GM19240 (cell line): Measurements from ENCODE around the gene CA5A.
"Not testable (repeated sequence)": the region's sequence is repeated elsewhere in the genome, so short reads cannot be mapped to it uniquely, and the experiment has no call there.

ENCODE experiments used
- DNase-seq: peaks from one replicate; pipeline ENCODE4 v3.0.0; 2011; ENCODE audit warnings: low spot score; ENCODE audit not compliant: insufficient read length

The CA5A gene

DNA sequence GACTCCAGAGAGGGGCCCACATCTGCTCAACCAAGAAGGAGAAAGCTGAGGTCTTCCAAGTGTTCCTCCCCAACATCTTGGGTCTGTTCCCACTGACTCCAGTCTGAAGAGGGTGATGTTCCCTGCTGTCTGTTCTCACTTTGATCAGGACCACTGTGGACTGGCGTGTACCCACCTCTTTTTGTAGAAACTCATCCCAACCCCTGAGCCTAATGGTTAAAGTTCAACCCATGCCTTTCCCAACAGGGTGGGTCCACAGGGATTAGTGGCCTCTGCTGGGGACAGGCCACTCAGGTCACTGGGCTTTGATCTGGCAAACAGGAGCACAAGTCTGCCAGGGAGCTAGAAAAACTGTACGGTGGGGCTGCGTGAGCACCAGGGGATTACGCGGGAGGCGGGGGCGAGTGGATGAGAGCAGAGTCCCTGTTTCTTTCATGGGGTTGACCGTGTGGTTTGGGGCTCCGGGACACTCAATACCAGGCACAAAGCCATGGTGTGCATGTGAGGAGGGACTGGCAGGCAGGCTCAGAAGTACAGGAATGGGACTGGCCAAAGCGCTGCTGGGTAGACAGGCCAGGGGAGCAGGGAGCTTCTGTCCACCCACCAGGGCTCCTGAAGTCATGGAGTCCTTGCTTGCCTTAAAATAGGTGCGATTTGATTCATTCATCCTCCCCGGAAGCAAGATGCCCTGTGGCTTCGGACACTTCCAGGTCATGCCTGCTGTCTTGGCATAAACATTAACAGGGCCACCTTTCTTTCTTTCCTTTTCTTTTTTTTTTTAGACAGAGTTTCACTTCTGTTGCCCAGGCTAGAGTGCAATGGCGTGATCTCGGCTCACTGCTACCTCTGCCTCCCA is at the start of gene CA5A:
Gene CA5A, minus strand, starts transcription at position 155 of the 856 bp plus-strand sequence. Its CDS starts 79 bp downstream, at position 76.
- no peak for DNase-seq

DNA sequence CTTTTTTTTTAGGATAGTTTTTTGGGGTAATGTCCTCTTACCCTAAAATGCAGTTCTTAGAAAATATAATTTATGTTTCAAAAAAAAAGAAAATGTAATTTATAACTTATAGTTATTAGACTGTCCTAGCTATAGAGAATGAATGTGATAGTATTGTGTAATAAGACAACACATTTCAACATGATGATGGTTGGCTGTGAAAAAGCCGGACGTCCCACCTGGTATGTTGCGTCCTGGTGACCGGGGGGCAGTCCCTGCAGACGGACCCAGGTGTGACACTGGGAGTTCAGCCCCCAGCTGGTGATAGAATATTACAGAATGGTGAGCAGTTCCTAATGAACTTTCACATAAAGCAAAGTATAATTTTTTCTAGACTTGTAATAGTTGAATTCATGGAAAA is 49.2 kb upstream of the CA5A start:
- DNase-seq: not testable (repeated sequence)

DNA sequence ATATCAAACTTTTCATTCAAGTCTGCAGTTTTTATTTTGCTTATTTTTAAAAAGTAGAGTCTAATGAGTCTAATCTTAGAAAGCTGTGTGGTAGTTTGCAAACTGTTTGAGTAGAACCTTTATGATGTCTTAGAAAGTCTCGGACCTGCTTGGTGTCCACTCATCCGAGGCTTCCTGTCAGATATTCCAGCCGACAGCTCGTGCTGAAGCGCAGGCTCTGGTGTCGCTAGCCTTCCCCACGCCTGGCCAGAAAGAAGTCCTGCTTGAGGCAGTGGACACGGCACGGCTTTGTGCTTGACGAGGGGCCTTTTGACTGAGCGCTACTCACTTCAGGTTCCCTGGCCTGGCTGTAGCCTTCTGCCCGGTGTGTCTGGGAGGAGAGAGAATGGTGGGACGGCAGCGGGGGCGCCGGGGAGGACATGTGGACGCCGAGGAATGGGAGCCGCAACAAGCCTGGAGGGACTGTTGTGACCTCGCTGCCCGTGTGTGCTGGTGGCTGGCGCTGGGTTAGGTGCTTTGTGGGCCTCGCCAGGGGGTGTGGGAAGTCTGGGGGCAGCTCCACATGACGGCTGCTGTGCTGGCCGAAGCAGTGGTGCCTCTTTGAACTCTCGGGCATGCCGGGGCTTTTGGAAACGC is 48.4 kb upstream of the CA5A start:
- DNase-seq: no peak

DNA sequence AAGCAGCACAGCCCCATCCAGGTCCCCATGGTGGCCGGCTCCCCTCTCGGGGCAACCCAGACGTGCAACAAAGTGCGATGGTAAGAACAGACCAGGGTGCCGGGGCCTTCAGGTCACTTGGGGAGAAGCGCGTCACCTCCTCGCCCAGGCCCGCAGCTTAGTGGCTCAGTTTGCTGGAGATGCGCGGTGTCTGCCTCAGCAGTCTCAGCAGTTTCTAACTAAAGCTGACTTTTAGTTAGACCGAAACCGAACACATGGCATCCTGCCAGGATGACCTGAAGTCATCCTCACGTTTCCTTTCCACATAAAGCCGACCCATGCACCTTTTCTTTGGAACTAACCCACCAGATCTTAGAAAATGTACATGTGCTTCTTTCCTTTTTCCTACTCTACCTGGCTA is 47.9 kb upstream of the CA5A start:
- DNase-seq: not testable (repeated sequence)

DNA sequence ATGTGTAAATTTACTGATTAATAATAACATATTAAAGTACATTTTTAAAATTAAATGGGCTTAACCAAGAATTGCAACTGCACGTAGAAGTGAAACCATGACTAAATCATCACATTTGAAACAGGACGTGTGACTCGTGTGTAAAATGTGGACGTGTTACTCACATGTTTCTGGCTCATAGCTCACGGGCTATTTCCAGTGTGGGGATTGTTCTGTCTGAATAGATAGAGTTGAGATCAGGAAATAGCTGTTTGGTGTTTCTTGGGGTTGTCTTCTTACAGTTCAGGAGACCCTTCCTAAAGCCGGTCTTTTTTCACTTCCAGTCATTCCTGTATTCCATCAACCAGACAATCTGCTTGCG is 47.4 kb upstream of the CA5A start:
- DNase-seq: not testable (repeated sequence)

DNA sequence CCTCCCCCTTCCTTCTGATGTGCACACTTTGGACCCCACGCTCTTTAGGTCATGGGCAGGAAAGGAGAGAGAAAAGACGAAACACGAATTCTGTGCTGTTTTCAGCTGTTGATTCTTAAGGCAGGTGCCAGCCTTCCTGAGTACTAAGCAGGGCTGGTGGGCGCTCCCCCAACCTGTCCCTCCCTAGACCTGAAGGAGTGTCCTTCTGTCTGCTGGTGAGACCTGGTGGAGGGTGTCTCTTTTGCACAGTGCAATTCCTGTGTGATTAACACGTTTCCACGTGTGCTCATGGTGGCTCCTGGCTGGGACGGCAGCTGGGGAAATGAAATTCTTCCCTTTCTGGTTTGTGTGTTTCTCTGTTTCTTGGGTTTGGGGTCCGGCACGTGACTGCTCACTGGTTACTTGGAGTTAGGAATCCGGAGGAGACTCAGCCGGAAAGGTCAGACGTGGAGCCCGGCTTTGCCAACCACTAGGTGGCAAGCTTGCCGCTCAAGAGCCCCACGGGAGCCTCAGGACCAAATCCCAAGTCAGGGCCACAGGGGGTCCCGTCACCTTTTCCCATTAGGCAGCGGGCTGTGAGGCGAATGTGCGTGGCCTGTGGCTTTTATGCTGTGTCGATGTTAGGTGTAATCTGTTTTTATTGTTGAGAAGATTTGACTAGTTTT is 46.9 kb upstream of the CA5A start:
- not testable (repeated sequence) for DNase-seq

DNA sequence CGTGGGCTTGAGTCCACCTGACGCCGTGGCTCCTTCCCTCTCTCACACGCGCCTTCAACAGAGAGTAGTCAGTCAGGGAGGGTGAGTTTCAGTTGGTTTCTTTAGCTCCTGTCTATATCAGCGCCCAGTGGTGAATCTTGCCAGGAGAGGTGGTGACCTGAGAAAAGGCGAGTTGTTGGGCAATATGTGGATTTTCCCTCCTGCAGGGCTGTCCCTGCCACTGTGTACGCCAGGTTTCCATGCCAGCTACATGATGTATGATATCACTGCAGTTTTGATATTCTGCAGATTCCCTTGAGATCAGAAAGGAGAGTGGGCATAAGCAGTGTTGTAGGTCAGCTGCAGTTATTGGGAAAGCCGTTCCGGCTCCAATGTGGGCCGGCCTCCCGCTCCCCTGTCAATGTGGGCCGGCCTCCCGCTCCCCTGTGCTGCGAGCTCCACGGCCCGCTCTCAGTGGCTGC is 46.3 kb upstream of the CA5A start:
- no peak for DNase-seq

DNA sequence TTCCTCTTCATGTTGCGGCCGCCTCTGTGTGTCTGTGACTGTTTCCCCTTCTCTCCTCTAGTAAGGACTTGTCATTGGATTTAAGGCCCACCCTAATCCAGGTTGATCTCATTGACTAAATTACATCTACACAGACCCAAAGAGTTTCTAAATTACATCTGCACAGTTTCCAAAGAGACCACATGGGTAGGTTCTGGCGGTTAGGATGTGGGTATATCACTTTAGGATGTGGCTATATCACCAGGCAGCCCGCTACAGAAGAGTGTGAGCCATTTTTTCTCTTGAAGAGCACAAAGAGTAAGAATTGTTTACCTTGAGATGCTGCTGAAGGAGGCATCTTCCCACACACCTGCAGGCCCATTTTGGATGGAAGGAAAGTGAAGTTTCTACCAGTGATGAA is 45.0 kb upstream of the CA5A start:
- DNase-seq: not testable (repeated sequence)

DNA sequence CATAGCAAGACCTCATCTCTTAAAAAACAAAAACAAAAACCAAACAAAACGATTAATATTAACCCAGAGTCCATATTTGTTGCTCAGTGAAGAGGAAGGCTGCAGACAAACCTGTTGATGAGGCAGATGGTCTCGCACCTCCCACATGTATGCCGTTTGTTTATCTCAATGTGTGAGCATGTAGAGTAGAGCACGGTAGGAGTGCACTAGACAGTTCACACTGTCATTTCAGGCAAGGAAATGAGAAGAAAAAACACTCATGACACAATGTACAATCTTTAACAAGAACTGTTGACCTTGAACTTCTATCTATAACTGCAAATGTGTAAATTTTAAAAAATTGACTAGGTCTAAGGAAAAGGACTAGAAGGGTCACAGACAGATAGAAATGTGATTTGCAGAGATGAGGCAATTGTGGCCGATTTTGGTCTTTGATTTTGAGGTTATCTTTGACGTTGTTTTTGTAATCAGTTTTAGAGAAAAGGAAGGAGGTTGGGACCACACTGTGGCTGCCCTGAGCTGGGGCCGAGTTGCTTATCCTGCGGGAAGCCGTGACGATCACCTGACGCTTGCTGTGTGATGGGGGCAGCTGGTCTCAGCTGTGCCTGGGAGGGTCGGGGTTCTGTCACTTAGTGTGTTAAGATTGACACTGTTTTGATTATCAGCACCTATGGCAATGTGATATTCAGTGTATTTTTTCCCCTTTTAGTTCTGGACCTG is 43.7 kb upstream of the CA5A start:
- DNase-seq: not testable (repeated sequence)

DNA sequence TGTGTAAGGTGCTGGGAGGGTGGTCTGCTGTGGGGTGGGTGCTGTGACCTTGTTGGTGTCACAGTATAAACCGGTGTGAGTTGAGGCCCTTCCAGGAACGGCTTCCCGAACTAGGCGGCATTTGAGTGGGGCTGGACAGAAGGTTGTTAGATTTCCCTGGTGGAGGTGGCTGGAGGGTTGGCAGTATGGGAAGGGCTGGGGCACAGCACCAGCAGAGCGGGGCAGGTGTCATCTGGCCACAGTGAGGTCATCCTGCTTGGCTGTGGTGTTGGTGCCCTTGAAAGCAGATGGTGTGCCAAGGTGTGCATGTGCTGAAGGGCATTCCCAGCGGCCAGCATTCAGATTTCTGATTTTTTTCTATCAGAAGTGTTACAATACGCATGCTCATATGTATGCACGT is 43.0 kb upstream of the CA5A start:
- no peak for DNase-seq

DNA sequence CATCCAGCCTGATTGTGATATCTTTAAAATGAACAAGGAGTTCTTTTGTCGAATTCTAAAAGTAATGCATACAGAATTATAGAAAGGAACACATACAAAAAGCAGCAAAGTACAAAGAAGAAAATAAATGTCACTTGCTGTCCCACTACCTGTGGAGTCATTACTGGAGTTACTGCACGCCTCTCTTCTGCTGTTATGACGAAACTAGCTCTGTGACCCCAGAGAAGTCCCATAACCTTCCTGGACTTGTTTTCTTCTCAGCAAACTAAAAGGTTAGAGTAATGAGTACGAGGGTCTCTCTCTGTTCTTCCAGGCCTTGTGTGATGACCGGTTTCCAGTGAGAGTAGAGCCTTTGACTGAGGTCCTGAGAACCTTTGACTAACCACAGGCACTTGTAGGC is 41.8 kb upstream of the CA5A start:
- no peak for DNase-seq

DNA sequence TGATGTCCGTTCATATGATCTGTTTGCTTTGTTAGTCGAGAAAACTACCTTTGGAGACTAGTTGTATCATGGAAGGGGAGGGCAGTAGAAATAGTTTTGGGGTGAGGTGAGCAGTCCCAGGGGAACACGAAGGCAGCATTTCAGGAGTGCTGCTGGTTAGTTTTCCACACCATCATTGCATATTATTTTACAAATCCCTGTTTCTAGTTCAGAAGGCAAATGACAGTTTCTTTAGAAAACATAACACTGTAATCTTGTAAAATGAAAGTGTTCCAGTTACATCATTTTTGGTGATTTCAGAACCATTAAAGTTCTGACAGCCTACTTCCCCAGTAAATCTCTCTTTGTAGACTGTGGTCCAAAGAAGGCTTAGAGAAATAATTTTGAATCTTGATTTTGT is 40.3 kb upstream of the CA5A start:
- no peak for DNase-seq

DNA sequence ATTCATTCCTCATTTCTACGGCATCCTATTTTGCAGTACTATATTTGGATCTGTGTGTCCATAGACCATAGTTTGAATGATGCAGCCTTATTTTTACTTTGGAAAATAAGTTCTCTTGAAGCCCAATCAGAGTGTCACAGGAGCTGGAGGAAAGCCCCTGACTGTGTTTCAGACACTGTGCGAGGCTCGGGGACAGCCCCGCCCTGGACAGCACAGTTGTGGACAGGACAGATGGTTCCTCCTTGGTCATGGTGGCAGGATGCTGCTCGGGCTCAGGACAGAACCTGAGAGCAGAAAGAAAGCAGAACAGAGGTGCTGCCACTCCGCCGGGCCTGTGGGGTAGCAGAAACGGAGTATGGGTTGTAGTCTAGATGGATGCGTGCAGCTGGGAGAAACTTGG is 37.8 kb upstream of the CA5A start:
- DNase-seq: no peak

DNA sequence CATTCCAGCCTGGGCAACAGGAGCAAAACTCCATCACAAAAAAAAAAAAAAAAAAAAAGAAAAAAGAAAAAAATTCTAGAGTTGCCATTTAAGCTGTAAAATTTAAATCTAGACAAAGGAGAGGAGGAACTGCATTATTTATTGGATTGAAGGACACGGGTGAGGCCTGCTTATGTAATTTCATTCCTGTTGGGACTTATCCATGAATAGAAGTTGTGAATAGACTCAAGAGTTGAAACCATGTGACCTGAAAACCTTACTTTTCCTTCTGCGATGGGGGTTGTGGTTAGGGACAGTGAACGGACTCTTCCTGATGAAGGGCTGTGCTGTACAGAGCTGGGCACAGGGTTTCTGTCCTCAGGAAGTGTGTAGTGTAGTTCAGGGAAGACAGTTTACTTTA is 37.4 kb upstream of the CA5A start:
- no peak for DNase-seq

DNA sequence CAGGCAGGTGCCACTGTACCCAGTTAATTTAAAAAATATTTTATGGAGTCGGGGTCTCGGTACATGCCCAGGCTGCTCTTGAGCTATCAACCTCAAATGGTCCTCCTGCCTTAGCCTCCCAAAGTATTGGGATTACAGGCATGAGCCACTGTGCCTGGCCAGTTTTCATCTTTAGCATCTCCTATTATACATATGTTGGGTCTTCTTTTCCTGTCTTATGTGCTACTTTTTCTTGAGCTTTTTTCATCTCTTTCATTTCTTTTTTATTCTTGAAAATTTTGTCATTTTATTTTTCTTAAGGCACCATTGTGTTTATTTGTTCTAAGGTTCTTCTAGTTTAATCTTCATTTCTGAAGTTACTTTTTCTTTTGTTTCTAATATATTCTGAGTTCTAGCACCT is 35.6 kb upstream of the CA5A start:
- no peak for DNase-seq

DNA sequence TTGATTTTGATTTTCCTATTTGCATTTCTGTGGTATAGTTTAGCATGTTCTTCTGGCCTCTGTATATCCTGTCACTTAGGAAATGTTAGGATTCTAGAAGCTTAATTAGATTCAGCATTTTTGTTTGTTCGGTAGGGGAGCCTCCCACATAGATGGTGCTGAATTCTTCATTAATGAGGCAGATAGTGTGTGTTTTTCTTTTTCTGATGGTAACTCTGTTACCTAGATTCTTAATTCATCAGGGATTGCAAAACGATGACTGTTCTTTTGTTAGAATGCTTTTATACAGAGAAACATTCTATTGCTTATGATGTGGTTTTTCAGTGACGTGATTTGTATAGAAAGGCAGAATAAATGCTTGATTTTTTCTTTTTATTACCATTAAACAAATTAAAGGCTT is 33.9 kb upstream of the CA5A start:
- no peak for DNase-seq

DNA sequence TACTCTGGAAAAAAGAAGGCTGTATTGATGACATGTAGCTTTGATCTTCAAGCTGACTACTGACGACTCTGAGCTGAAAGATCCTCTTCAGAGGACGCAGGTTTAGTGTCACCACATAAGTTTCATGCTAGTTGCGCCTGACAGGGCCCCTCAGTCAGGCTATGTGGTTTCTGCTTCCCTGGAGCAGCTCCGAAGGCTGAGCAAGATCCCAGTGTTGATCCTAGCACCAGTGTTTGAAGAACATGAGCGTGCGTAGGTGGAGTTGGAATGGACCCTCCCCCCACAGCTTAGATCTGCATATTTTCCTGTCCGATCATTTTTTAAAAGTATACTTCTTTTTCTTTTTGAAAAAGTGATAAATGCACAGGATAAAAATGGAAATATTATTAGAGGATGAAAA is 32.2 kb upstream of the CA5A start:
- DNase-seq: no peak

DNA sequence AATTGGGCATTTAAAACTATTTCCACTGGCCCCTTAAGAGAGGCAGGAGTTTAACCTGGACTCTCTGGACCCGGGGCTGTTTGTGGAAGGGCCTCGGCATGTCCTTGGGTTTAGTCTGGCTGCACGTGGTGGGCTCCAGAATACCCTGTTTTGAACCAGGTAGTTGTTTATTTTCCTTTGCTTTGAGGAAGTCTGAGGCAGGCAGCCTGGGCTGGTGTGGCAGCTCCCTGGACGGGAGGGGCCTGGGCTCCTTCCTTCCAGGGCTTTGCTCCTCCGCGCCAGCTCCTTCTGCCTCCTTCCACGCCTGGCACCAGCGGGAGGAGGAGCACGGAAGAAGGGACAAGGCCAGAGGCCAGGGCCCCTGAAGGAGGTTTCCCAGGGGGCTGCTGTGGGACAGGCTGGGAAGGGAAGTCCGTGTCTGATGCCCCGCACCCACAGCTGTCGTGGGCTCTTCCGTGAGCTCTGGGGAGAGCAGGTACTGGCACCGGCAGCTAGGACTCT is 30.4 kb upstream of the CA5A start:
- DNase-seq: no peak

DNA sequence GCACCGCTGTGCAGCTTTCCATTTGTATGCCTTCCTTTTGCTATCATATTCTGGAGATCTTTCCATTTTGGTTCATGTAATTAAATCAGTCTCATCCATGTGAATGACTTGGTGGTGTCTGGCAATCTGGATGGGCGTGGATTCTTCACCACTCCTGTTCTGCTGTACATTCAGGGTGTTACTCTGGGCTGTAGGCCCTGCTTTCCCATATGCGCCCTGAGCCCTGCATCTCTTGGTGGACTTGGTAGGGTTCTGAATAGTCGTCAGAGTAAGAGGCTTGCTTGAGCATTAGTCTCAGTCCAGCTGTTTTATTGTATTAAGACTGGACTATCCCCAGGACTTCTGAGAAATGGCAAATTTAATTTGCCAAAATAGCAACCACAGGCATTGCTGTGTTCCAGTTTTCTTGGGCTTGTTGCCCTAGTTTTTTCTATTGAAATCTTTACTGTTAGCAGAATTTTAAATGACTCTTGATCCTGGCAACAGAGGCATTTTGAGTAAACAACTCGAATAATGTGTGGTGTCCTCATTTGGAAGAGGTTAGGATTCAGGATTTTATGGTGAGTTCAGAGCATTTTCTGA is 29.8 kb upstream of the CA5A start:
- DNase-seq: no peak

DNA sequence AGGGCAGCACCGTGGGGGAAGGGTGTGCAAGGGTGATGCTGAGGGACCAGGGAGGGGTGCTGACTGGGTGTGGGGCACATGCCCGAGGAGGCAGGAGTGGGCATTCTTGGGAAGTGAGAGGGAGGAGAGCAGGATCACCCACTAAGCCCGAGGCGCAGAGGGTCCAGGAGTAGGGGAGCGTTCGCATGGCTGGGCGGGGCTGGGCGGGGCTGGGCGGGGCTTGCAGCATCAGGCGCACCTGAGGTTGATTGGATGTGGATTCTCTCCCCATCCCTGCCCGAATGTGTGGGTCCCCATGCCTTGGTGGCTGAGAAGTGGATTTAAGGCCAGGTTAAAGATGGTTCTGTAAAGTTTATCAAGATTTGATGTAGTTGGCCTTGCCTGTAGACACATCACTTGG is 29.1 kb upstream of the CA5A start:
- no peak for DNase-seq

DNA sequence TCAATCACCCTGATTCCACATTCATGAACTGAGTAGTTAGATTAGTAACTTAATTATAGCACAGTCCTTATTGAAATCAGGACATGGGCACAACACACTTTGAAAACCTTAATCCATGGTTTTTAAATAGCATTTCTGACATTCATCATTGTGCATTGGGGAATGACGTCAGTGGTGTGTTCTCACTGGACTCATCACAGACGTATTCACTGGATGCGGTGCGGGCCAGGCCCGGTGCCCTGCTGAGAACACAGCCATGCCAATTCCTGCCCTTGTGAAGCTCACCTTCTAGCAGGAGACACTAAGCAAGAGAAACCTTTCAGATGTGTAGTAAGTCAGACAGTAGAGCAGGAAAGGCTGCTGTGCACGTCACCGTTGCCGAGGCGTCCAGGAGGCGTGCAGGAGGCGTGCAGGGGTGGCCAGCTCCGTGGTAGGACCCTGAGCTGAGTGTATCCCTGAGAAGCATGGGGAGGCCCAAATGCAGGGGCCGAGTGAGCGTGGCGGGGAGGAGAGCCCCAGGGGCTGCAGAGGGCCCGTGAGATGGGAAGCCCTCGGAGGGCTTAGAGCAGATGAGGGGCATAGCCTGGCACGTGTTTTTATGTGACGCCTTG is 27.8 kb upstream of the CA5A start:
- DNase-seq: no peak
